Measurements from ENCODE around the gene BCKDHB.
"Not testable (repeated sequence)": the region's sequence is repeated elsewhere in the genome, so short reads cannot be mapped to it uniquely, and the experiment has no call there.

Gene BCKDHB

GRCh38 chr6:80211286-80211685 is 104.8 kb downstream of the BCKDHB start:
- no peak for DNase-seq

- DNase-seq = not testable (repeated sequence)
These were observed 105.4 kb downstream of the BCKDHB start for GRCh38 chr6:80211890-80212289.

- no peak for DNase-seq
These were observed 108.1 kb downstream of the BCKDHB start for GRCh38 chr6:80214436-80215022.

- DNase-seq = no peak
These were observed 108.6 kb downstream of the BCKDHB start for GRCh38 chr6:80215063-80215462.

- no peak for DNase-seq
These were observed 111.3 kb downstream of the BCKDHB start for GRCh38 chr6:80217794-80218193.

- DNase-seq = no peak
These were observed 117.3 kb downstream of the BCKDHB start for GRCh38 chr6:80223743-80224212.

- no peak for DNase-seq
These were observed 119.7 kb downstream of the BCKDHB start for GRCh38 chr6:80226151-80226550.

- no peak for DNase-seq
These were observed 120.2 kb downstream of the BCKDHB start for GRCh38 chr6:80226699-80227098.

GRCh38 chr6:80227545-80228105 is 121.2 kb downstream of the BCKDHB start:
- DNase-seq = no peak

- DNase-seq = no peak
These were observed 126.8 kb downstream of the BCKDHB start for GRCh38 chr6:80233262-80233661.

GRCh38 chr6:80233958-80234357 is 127.5 kb downstream of the BCKDHB start:
- DNase-seq = no peak

GRCh38 chr6:80234401-80234800 is 127.9 kb downstream of the BCKDHB start:
- DNase-seq = no peak

GRCh38 chr6:80234908-80235307 is 128.4 kb downstream of the BCKDHB start:
- DNase-seq = no peak

GRCh38 chr6:80235647-80236046 is 129.2 kb downstream of the BCKDHB start:
- no peak for DNase-seq

GRCh38 chr6:80238754-80239153 is 132.3 kb downstream of the BCKDHB start:
- DNase-seq = not testable (repeated sequence)

- DNase-seq = no peak
These were observed 138.6 kb downstream of the BCKDHB start for GRCh38 chr6:80245043-80245442.

GRCh38 chr6:80249897-80250296 is 143.4 kb downstream of the BCKDHB start:
- DNase-seq = no peak

GRCh38 chr6:80250391-80250997 is 144.0 kb downstream of the BCKDHB start:
- no peak for DNase-seq

- no peak for DNase-seq
These were observed 144.8 kb downstream of the BCKDHB start for GRCh38 chr6:80251321-80251720.

- no peak for DNase-seq
These were observed 148.2 kb downstream of the BCKDHB start for GRCh38 chr6:80254716-80255115.

GRCh38 chr6:80256691-80257090 is 150.2 kb downstream of the BCKDHB start:
- no peak for DNase-seq

GRCh38 chr6:80259118-80259517 is 152.6 kb downstream of the BCKDHB start:
- no peak for DNase-seq

- no peak for DNase-seq
These were observed 157.1 kb downstream of the BCKDHB start for GRCh38 chr6:80263585-80263984.

- DNase-seq = no peak
These were observed 162.6 kb downstream of the BCKDHB start for GRCh38 chr6:80268865-80269730.

All from activated naive CD4-positive, alpha-beta T cell (primary cell).